HG03135 (cell line): ENCODE measurements around the gene MGMT.

ENCODE experiments used
- ATAC-seq: cut with Tn5 transposase; IDR thresholded peaks from one replicate; pipeline ENCODE4 v1.9.1; 2021; ENCODE audit warnings: mild to moderate bottlenecking, moderate library complexity; ENCODE audit not compliant: unreplicated experiment

Gene MGMT

DNA sequence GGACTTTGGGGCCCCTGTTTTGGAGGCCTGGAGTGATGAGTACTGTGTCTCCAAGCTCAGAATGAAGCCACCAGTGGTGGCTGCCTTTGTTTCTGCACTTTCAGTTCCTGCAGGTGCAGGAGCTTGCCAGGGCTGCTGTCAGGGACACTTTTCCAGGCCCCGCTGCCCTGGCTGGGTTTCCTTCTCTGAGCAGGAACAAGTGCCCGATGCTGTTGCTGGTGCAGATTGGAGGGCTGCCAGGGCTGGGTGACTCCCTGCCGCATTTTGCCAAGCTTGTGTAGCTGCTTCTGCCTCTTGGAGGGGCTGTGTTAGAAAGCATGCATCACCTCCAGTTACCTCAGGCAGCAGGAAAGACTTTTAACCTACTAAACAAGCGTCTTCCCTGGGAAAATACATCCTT lies 211.1 kb downstream of the MGMT start:
- ATAC-seq = no peak

DNA sequence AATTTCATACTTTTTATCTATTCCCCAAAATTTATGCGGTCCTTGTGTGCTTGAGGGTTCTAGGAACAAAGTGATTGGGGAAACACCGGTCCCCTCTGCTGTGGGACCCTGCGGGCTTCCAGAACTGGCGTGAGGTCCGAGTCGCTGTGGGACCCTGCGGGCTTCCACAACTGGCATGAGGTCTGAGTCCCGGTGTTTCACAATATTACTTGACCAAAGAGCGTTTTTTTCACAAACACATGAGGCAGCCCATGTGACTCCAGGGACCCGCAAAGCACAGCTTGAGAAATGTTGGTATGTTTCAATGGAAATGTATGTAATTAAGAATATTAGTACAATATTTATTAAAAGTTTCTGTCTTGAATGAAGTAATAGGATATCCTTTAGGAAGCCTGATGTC lies 212.2 kb downstream of the MGMT start:
- ATAC-seq = no peak

DNA sequence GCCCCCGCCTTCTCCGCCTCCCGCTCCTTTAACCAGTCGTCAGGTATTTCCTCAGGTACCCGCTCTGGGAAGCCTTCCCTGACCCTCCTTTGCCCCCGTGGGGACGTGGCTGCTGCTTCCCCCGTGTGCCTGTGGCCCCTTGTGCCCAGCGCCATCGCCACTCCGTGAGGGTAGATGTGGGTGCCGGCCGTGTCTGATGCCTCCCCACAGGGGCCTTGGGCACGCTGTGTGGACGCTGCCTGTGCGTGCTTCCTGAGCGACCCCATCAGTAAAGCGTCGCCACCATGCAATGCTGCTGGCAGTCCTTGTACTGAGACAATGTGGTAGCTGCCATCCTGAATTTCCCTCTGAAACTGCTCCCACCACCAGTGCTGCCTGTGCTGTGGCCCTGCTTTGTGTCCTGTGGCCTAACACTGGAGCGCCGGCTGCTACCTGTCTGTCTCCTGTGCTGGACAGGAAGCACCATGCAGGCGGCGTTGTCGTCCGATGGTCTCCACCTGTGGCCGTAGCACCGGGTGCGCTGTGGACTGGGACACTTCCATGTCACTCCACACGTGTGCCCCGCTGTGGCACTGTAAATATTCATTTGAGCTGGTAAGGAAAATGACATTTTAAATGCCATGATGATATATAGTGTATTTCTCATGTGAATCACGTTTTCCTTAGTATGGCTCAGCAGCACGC lies 213.8 kb downstream of the MGMT start:
- ATAC-seq = no peak

DNA sequence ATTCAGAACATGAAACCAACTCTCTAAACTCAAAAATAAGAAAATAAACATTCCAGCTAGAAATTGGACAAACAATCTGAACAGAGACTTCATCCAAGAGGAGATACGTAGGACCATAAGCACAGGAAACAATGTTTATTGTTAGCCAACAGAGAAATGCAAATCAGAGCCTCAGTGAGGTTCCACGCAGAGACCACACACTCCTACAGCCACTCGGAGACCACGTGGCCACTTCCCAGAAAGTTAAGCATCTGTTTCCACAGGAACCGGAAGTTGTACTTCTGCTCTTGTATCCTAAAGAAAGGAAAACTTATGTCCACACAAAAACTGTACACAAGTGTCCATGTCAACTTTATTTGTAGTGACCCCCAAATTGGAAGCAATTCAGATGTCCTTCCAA lies 214.8 kb downstream of the MGMT start:
- ATAC-seq = no peak

DNA sequence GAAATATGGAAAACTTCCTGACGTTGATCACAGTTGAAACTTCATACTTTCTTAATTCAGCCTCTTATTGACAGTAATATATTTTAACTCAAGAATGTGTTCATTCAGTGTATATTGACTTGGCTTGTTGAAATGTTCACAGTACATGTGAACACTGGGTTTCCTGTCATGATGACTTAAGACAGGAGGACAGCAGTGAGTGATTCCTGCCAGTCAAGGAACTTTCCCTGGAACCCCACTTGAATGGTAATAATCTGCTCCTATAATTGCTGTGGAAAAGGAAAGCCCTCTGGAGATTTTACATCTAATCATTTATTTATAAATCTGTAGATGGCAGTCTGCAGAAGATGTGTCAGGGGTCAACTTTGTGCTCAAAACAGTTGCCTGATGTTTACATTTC lies 216.5 kb downstream of the MGMT start:
- no peak for ATAC-seq

DNA sequence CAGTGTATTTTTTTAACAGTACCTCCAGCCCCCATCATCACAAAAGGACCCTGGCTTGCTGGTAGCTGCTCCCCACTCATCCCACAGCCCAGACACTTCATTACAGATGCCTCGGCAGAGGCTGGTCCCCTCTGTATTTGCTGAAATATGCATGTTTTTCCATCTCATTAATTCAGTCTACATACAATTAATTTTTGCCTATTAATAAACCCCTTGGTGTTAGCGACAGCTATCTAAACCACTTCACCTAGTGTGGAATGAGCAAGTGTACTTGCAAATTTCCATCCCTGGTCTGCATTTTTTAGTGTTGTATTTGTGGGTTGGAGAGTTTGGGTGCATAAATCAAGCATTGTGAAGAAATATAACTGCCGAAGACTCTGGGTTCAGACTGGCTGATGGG lies 216.9 kb downstream of the MGMT start:
- ATAC-seq = no peak

DNA sequence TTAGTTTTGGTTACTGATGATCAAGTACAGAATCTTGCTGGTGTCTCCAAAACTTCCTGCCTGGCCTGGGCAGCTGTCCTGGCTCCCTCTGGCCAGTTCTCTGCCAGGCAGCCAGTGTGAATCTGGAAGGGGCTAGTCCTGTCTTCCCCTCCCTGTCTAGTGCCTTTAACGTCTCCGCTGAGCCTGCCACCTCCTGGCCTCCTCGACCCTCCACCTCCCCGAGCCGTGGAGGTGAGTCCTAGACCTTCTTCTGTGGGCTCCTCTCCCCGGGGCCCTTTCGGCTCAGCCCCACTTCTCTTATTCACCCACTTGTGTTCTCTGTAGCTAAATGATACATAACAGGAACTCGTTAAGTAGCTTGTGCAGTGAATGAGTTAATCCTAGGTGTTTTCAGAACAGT lies 218.2 kb downstream of the MGMT start:
- ATAC-seq = no peak

DNA sequence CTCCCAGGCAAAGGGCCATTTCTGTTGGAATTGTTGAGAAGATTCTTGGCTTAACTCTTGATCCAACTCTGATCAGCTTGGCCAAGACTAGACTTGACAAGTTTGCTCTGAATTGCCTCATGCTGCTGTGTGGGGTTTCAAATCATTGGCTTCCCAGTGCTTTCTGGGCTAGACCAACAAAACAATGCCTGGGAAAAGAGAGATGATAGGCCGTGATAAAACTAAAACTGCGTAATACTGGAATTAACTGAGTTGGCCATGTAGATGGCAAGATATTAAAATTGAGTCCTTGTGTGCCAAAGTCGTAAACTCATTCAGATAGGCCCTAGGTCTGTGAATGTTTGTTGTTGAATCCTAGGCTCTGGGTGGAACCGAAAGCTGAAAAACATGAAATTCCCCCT lies 222.6 kb downstream of the MGMT start:
- no peak for ATAC-seq

DNA sequence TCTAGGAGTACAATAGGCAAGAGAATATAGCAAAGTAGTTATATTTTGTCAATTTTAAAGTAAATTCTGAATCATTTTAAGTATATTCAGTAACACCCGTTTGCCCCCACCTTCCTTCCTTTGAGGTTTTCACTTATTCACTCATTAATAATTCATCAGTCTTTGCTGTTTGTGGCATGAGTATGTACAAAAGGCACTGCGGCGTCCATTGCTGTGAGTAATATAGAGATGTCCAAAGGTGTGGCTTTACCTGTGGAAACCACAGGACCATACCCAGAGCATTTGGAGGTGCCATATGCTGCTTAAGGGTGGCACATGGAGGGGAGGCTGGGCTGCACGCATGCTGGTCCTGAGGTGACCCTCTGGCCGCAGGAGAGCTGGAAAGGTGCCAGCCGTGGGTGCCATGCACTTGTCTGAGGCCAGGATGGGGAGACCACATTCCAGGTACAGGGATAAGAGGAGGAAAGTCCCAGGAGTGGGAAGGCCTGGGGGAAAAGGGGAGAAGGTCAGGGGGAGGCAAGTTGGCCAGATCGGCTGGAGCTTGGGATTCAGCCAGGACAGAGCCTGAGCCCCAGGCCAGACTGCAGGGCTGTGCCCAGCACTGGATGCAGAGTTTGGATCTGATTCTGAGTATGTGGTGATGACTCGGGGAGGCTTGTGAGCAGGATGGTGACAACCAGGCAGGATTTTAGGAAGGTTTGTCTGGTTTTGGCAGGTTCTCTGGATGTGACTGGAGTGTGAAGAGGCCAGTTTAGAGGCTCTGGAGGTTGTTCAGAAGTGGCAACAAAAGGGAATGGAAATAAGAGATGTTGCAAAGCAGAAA lies 223.4 kb downstream of the MGMT start:
- ATAC-seq = no peak

DNA sequence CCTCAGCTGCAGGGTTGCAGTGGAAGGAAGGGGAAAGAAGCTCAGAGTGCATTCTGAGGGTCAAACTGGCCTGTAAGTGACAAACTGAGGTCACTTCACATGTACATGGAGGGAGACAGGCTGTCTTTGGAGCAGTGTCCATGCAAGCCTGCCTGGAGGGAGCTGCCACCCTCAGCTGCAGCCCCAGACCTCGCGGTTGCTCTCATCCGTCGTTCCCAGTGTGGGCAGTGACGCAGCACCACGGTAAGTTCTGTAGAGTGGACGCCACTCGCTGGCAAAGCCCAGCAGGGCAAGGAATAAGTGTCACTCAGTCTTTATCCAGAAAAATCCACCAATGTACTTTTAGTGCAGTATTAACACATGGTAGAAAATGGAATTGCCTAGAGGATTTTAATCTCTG lies 225.7 kb downstream of the MGMT start:
- no peak for ATAC-seq

DNA sequence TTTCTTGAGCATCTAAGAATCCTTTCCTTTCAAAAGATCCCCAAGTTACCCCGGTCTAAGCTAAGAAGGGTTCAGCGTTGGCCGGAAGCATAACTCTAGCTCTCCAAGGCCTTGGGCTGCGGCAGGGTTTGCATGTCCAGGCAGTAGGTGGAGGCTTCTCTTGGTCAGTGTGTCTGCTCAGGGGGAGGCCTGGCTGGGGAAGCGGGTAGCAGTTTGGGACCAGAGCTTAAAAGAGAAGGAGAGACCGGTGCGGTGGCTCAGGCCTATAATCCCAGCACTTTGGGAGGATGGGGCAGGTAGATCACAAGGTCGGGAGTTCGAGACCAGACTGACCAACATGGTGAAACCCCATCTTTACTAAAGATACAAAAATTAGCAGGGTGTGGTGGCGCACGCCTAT lies 226.3 kb downstream of the MGMT start:
- no peak for ATAC-seq

DNA sequence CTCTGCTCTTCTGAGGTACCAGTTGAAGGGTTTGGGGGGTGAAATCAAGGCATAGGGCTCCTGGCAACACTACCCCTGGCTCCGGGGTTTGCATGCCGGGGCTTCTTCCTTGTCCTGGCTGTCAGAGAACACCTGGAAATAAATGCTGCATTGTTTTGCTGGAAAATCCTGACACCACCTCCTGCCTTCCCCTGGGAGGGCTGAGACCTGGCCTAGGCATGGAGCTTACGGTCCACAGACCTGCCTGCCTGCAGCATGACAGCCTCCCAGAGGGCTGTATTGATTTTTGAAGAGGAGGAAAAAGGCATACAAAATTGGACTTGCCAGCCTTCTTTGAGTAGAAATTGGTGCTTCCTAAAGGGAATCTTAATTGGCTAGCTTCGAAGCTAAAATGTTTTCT lies 227.1 kb downstream of the MGMT start:
- no peak for ATAC-seq

DNA sequence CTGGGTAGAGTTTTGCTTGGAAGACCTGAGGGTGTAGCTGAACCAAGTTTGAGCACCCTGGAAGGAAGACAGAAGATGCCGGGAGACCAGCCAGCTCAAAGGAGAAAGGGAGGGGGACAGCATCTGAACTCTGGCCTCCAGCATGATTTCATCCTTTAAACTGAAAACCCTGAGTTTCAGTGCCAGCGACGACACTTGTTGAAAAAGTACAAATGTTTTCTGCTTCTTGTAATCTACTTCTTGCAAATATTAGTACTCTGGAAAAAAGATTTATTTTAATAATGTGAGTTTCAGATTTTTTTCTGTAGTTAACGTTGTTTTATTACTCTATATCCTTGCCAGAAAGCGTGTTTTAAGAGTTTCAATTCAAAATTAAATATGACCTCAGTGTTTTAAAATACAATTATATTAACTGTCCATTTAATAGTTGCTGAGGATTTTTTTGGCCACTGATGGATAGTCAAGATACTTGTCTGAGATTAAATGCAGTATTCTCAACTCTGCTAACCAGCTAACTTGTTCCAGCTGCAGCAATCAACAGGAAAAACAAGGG lies 227.7 kb downstream of the MGMT start:
- ATAC-seq = no peak

DNA sequence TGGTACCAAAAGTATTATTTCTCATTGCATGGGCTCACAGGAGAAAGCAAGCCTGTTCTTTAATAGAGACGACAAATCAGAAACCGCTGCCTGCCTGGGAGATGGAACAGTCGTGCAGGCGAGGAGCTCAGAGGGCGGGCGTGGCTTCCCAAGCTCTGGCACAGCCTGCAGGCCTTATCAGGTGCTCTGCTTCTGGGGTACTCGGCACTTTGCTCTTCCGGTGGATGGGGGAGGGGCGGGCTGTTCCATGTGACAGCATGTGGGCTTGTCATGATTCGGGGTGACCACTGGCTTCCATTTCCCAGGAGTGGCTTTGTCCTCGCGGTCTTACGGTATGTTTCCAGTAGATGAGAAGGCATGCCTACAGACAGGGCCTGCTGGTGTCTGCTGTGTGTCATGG lies 228.6 kb downstream of the MGMT start:
- ATAC-seq = no peak

DNA sequence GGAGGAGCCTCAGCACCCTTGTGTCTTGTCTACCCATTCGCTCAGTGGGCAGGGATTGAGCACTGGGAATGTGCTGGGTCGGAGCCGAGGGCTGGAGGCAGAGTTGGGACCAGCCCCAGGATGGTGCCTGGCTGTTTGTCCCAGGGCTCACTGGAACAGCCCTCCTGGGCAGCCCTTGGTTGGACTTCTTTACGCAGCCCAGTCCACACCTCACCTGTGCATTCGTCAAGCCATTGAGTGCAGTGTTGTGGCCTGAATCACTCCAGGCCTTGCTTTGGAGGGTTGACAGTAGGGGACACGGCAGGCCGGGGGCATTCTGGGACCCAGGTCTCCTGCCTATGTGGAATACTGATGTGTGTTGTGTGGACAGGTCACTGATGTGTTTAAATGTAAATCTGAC lies 229.6 kb downstream of the MGMT start:
- ATAC-seq = no peak

DNA sequence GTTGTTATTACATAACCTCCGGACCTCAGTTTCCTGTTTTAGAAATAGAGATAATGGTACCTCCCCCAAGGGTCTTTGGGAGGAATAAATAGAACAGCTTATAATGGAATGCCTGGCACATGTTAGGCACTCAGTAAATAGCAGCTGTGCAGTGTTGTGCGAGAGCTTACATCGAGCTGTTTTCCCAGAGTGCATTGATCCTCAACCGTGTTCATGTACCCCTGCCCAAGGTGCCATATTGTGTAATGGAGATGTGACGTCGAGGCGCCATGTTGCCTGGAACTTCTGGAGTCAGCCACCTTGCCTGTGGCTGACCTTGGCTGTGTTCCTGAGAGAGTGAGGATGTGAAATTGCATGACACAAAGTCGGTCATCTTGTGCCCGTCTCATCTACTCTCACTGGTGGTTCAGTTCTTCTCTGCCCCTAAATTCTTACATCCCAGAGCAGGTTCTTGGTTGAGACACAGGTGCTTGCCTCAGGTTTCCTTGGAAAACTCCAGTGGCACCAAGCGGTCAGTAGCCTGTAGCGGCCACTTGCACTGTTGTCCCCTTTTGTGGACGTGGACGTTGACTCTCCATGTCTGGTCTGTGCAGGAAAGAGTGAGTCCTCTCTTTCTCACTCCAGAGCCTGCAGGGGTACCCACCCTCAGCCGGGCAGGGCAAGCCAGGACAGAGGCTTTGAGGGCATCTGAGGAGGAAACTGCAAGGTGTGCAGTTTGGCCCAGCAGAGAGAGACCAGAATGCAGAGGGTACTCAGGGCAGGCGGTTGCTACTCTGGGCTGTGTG lies 230.6 kb downstream of the MGMT start:
- ATAC-seq = no peak

DNA sequence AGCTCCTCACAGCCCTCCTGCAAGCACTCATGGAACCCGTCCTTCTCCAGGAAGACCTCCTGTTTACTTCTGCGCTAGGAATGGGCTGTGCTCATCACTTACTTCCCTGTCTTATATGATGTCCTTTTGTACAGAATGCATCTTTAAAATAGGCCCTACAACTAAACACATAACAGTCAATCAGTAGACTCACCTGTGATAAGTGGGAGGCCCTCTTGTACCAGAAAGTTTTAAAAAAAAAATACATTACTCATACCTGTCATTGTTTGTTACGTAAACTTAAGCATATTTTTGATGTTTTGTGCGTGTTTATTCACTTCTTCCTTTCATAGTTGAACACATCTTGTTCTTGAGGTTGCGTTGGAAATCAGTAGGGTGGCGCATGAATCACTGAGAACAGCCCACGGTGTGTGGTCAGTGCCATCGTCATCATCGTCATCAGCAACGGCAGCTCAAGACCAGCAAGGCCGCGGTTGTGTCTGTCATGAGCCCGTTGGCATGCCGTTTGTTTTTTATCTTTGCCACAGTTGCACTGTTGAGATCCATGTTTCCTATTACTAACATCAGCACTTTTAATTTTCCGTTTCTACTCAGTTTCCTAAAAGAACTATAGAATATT lies 232.8 kb downstream of the MGMT start:
- ATAC-seq = no peak

DNA sequence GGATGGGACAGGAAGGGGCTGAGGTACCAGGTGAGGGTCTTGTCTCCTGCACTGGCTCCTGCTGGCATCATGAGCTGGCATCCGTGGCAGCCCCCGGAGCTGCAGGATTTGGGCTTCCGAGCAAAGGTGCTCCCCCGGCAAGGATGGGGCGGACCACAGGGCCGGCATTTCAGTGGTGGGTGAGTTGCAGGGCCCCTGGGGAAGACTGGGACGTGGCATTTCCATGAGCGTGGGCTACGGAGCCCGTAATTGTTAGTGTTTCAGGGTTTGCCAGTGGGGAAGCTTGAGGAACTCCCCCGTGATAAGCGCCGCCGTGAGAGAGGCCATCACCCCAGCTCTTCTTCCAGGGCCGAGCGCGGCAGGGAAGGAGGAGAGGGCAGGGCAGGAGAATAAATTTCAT lies 235.6 kb downstream of the MGMT start:
- ATAC-seq = no peak

DNA sequence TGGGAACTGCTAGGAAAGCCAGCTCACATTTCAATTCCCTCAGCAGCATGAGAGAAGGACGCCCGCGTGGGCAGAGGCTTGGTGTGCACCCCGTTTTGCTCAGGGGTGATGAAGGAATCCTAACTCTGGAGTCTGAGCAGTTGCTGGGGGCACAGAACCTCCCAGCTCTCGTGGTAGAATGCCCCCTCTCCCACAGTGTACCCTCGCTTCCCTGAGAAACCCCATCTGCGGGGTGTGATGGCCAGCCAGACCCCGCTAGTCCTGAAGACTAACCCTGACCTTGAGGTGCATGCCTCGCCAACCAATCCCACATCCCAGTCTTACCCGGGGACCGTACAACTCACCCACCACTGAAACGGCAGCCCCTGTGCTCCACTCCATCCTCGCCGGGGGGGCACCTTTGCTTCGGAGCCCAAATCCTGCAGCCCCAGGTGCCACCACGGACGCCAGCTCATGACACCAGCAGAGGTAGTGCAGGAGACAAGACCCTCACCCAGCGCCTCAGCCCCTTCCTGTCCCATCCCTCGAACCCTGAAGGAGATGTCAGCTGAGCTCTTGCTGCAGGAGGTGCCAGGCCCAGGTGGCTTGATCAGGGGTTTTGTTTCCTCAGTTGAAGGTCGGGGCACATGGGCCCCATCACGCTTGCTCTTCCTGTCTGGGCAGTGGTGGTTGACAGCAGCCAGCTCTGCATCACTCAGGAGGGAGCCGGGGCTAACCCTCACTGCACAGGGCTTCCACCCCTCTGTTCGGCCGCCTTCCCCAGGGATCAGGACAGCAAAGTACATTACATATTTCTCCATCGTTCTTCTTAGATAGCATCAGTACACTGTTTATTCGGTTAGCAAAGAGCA lies 236.5 kb downstream of the MGMT start:
- no peak for ATAC-seq

DNA sequence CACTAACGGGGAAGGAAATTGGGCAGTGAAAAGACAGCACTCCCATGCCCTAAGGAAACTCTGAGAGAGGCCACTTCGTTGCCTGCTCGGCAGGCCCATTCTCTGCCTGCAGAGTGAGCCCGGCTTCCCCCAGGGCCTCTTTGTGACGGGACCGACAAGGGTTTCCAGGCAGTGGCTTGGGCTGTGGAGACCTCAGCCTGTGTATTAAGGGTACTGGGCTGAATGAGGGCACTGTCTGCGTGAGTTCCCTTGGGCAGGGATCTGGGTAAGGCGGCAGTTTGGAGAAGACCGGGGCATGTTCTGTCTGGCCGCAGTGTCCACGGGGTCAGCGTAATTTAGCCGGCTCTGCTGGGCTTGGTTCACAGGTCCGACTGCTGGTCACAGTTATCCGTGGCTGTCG lies 237.2 kb downstream of the MGMT start:
- ATAC-seq = no peak
